GM12878 (cell line): Measurements from ENCODE around the gene AOC3. TPM values are rescaled to one million over a fixed set of nuclear protein-coding genes. Genes with fewer than 3 reads are reported as not detected.

ENCODE experiments used
- ATAC-seq: fragments of 200-7000 bp; cut with Tn5 transposase; 3 replicates; pipeline ENCODE4 v1.9.1; 2020; ENCODE audit warnings: mild to moderate bottlenecking, moderate library complexity
- BruUV-seq: library from RNA; stranded (reverse); fragments of 400-500 nt; replicated peaks from 2 replicates; lab custom pipeline; 2021; lab: Mats Ljungman, UMichigan
- CTCF ChIA-PET: fragments of 300-600 bp; sonication (Branson Sonifier 250); formaldehyde crosslinking; extraction: SDS; loops from one replicate; lab custom pipeline; 2021; ENCODE audit warnings: inconsistent platforms; lab: Yijun Ruan, JAX
- POLR2A ChIA-PET: fragments of 350-600 bp; formaldehyde crosslinking; extraction: SDS; loops from one replicate; lab custom pipeline; 2021; ENCODE audit warnings: inconsistent platforms; lab: Charles Lee
- RAD21 ChIA-PET: fragments of 300-600 bp; sonication (Branson Sonifier 250); formaldehyde crosslinking; loops from one replicate; lab custom pipeline; 2023; ENCODE audit warnings: antibody characterized with exemption; ENCODE audit not compliant: unreplicated experiment; lab: Charles Lee
- SMC1A ChIA-PET: fragments of 300-600 bp; sonication (Branson Sonifier 250); formaldehyde crosslinking; loops from one replicate; lab custom pipeline; 2023; ENCODE audit not compliant: unreplicated experiment, uncharacterized antibody; lab: Charles Lee
- DNase-seq: peaks from one replicate; pipeline ENCODE4 v3.0.0-alpha.2; 2011; ENCODE audit warnings: low read depth, low spot score
- FAIRE-seq: peaks from 3 replicates; lab custom pipeline; 2011; peaks lifted over from hg19 to GRCh38; lab: Jason Lieb, UNC
- H2AFZ ChIP-seq: 2 replicates; pipeline ENCODE4 v1.6.0; 2011; ENCODE audit warnings: low read depth, low read length, control low read depth; ENCODE audit not compliant: control insufficient read depth
- H3K27ac ChIP-seq: 2 replicates; pipeline ENCODE4 v1.5.1; 2011; ENCODE audit warnings: control low read depth; ENCODE audit not compliant: control insufficient read depth, insufficient read depth
- H3K27me3 ChIP-seq, 2 experiments: replicated peaks in 1 of 2; 2 replicates each; pipeline versions ENCODE4 v1.6.0 to v1.6.1; 2011; ENCODE audit warnings: low read length in 1 of 2; ENCODE audit not compliant: control insufficient read depth in 2 of 2, insufficient read depth in 2 of 2
- H3K36me3 ChIP-seq, 2 experiments: 2 replicates each; pipeline ENCODE4 v1.5.1; 2011; ENCODE audit warnings: low read length in 1 of 2; ENCODE audit not compliant: control insufficient read depth in 2 of 2, insufficient read depth in 2 of 2
- H3K4me1 ChIP-seq: 2 replicates; pipeline ENCODE4 v1.6.1; 2011; ENCODE audit warnings: mild to moderate bottlenecking, low read length, moderate library complexity, mixed read lengths; ENCODE audit not compliant: control insufficient read depth, insufficient read depth
- H3K4me2 ChIP-seq: 2 replicates; pipeline ENCODE4 v1.6.0; 2011; ENCODE audit warnings: control low read depth; ENCODE audit not compliant: control insufficient read depth, insufficient read depth
- H3K4me3 ChIP-seq: fragments of 200-600 bp; sonication (generic); 2 replicates; pipeline ENCODE4 v1.5.1; 2016
- H3K79me2 ChIP-seq: 2 replicates; pipeline ENCODE4 v1.6.0; 2011; ENCODE audit warnings: low read length; ENCODE audit not compliant: control insufficient read depth, insufficient read depth
- H3K9ac ChIP-seq: 2 replicates; pipeline ENCODE4 v1.8.0; 2011; ENCODE audit warnings: low read length, control low read depth, mixed read lengths; ENCODE audit not compliant: control insufficient read depth, insufficient read depth
- H3K9me3 ChIP-seq: replicated peaks from 3 replicates; pipeline ENCODE4 v1.5.1; 2011; ENCODE audit warnings: mild to moderate bottlenecking, low read length; ENCODE audit not compliant: control insufficient read depth, insufficient read depth
- H4K20me1 ChIP-seq: 2 replicates; pipeline ENCODE4 v1.6.0; 2011; ENCODE audit not compliant: control insufficient read depth, insufficient read depth
- BACH1 ChIP-seq: fragments of 450-650 bp; IDR thresholded peaks from 2 replicates; pipeline ENCODE4 v1.6.1; 2017; ENCODE audit warnings: mild to moderate bottlenecking, borderline replicate concordance
- IKZF1 ChIP-seq: fragments of 450-650 bp; conservative IDR thresholded peaks from 2 replicates; pipeline ENCODE4 v1.6.1; 2017; ENCODE audit warnings: antibody characterized with exemption, mild to moderate bottlenecking
- IKZF2 ChIP-seq, 2 experiments: fragments of 450-650 bp; IDR thresholded peaks; 2 replicates each; pipeline ENCODE4 v1.6.1; 2017; ENCODE audit warnings: mild to moderate bottlenecking in 2 of 2, moderate library complexity in 2 of 2
- MAX ChIP-seq: IDR thresholded peaks from 2 replicates; pipeline ENCODE4 v1.6.1; 2012; ENCODE audit warnings: low read depth, low read length, improper control_type of control experiment
- PAX5 ChIP-seq: IDR thresholded peaks from 2 replicates; pipeline ENCODE4 v1.6.1; 2011; ENCODE audit warnings: low read depth, low read length, borderline replicate concordance
- PRDM15 ChIP-seq: fragments of 450-650 bp; formaldehyde crosslinking; IDR thresholded peaks from 2 replicates; pipeline ENCODE4 v1.4.0; 2020; ENCODE audit warnings: mild to moderate bottlenecking, moderate library complexity
- ZBTB40 ChIP-seq: fragments of 450-650 bp; IDR thresholded peaks from 2 replicates; pipeline ENCODE4 v1.6.1; 2016; ENCODE audit warnings: mild to moderate bottlenecking, moderate library complexity, borderline replicate concordance
- ZNF217 ChIP-seq: fragments of 450-650 bp; IDR thresholded peaks from 2 replicates; pipeline ENCODE4 v1.6.1; 2017; ENCODE audit warnings: antibody characterized with exemption, mild to moderate bottlenecking
- WGBS: methylation state at CpG from one replicate; pipeline ENCODE4 v1.1.6; 2016; ENCODE audit warnings: low lambda C conversion rate; ENCODE audit not compliant: insufficient replicate concordance, insufficient coverage; ENCODE audit errors: missing lambda C conversion rate; 5-methylcytosine and 5-hydroxymethylcytosine counted together
- in situ Hi-C: fragments of 300-500 bp; cut with MboI; formaldehyde crosslinking; loops from 9 replicates; pipeline ENCODE4 v1.14.3; 2018; ENCODE audit warnings: mixed read lengths
- intact Hi-C: fragments of 100-400 bp; cut with micrococcal nuclease; formaldehyde crosslinking; loops from one replicate; pipeline ENCODE4 v1.14.2; 2022; ENCODE audit not compliant: unreplicated experiment
- polyA plus RNA-seq, 11 experiments: library from polyadenylated mRNA; depleted of rRNA in 4 of 11; unstranded in 6 of 11; stranded (reverse) in 5 of 11; fragments of >200 nt; fragmentation: Nextera tagmentation in 4 of 11; fragmentation: Illumina TruSeq in 1 of 11; extraction: Ambion mirVana in 4 of 11; extraction: Trizol in 1 of 11; gene quantifications; 1 replicate in 1 of 11; 2 replicates in 10 of 11; pipeline versions ENCODE4 v1.2.1 to v1.2.3, GENCODE V29; 2011 to 2016; ENCODE audit warnings: inconsistent platforms in 2 of 11, missing spikeins in 2 of 11, low read depth in 1 of 11
- total RNA-seq, 4 experiments: library from RNA; depleted of rRNA in 3 of 4; stranded (reverse); fragments of >200 nt in 3 of 4; fragmentation: Illumina TruSeq in 1 of 4; extraction: Trizol in 1 of 4; gene quantifications; 2 replicates each; pipeline versions ENCODE4 v1.2.1 to v1.2.3, GENCODE V29; 2013 to 2021
- TF ChIP-seq, protein P1 (sequence below): fragments of 450-650 bp; IDR thresholded peaks from 2 replicates; pipeline ENCODE4 v1.6.1; 2017; ENCODE audit warnings: mild to moderate bottlenecking

The AOC3 gene
- total and polyA plus RNA-seq, 10 of the 15 experiments (the other 5 are each of a cell fraction or from before 2014, with no cell fraction given): 0.02 to 0.91 (median 0.34) TPM; not detected in 2

- Histone ChIP-seq H4K20me1 (no peaks in the 10 kb centered on the region), H3K79me2 (no peaks in the 10 kb centered on the region), H3K9me3 (no peaks in the 10 kb centered on the region), H3K27ac (no peak overlapping the region), H3K4me1 (no peaks in the 10 kb centered on the region; the same call in 1 of the 2 replicates), H3K9ac (no peak overlapping the region), H3K27me3 (no peaks in the 10 kb centered on the region), H3K4me3 (no peak overlapping the region), H3K36me3 (peaks cover 0 to 6% of the 10 kb centered on the region in 2 experiments; a peak in 3 of 4 replicates), H2AFZ (no peak overlapping the region), H3K4me2 (no peak overlapping the region)
- 57% methylated on average over 8 of the region's 8 CpGs for WGBS
- in situ Hi-C loops (no loop called here), intact Hi-C loops (loop anchor here (10.0 kb wide), 1 partner anchor 145 kb away; the partner anchor contains the start of gene RPL27)
- ChIA-PET CTCF (no interaction called here), POLR2A (no interaction called here), SMC1A (no interaction called here), RAD21 (no interaction called here)
- TF ChIP-seq, protein P1, sequence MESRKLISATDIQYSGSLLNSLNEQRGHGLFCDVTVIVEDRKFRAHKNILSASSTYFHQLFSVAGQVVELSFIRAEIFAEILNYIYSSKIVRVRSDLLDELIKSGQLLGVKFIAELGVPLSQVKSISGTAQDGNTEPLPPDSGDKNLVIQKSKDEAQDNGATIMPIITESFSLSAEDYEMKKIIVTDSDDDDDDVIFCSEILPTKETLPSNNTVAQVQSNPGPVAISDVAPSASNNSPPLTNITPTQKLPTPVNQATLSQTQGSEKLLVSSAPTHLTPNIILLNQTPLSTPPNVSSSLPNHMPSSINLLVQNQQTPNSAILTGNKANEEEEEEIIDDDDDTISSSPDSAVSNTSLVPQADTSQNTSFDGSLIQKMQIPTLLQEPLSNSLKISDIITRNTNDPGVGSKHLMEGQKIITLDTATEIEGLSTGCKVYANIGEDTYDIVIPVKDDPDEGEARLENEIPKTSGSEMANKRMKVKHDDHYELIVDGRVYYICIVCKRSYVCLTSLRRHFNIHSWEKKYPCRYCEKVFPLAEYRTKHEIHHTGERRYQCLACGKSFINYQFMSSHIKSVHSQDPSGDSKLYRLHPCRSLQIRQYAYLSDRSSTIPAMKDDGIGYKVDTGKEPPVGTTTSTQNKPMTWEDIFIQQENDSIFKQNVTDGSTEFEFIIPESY: no peak
- no peak for TF ChIP-seq ZBTB40
- no peak for TF ChIP-seq IKZF1
- no peak for TF ChIP-seq ZNF217
- no peak for TF ChIP-seq PAX5
- TF ChIP-seq MAX: no peak
- no peak for TF ChIP-seq BACH1
- no peak for TF ChIP-seq IKZF2 (IDR thresholded peaks at IDR 0.05)
- TF ChIP-seq PRDM15 (CRISPR knock-in tag): no peak
- no peak for ATAC-seq
- DNase-seq: no peak
- no TSS peak for BruUV-seq
- no peak for FAIRE-seq
Measured at GRCh38 chr17:42849451-42850181, 1.4 kb upstream of the AOC3 start.
